ENCODE results near the gene TSPAN6. TPM values are rescaled to one million over a fixed set of nuclear protein-coding genes. Genes with fewer than 3 reads are reported as not detected.

Gene TSPAN6
- total RNA-seq, 1 experiment from 2014 or later, result 52.2 TPM

- no peak overlapping the region for H3K27ac ChIP-seq
- POLR2A ChIA-PET (ENCODE audit: unreplicated experiment), result no interaction called here
- H3K9me2 ChIP-seq (ENCODE audit: insufficient read depth), result no peaks in the 10 kb centered on the region
- no peaks in the 10 kb centered on the region for H4K20me1 ChIP-seq (ENCODE audit: insufficient read depth)
- no peak overlapping the region for H3K4me2 ChIP-seq
- intact Hi-C loops (cut with micrococcal nuclease; ENCODE audit: unreplicated experiment), result no loop called here
- no peak overlapping the region for H2AFZ ChIP-seq
- H3K4me3 ChIP-seq, result no peak overlapping the region
- no peaks in the 10 kb centered on the region for H3K36me3 ChIP-seq (ENCODE audit: low read depth)
- H3K27me3 ChIP-seq (ENCODE audit: insufficient read depth, low read depth), result no peaks in the 10 kb centered on the region
- no peaks in the 10 kb centered on the region for H3K9me3 ChIP-seq (ENCODE audit: insufficient read depth, low read depth)
- H3K4me1 ChIP-seq (replicated peaks; ENCODE audit: insufficient read depth), result no peaks in the 10 kb centered on the region
- no TSS peak for BruUV-seq (replicated peaks)
- CTCF ChIA-PET, result no interaction called here
- DNase-seq, result no peak
- no peaks in the 10 kb centered on the region for H3K79me2 ChIP-seq (ENCODE audit: low read depth)
- H3F3A ChIP-seq (ENCODE audit: insufficient read depth, low read depth), result no peaks in the 10 kb centered on the region
- TF ChIP-seq CTCF (conservative IDR thresholded peaks at IDR 0.05), result no peak
- no peak for TF ChIP-seq EZH2 (IDR thresholded peaks at IDR 0.05; ENCODE audit: low read depth)
Observed at GRCh38 chrX:100625985-100626491, 10.6 kb downstream of the TSPAN6 start.

- Histone ChIP-seq H4K20me1 (ENCODE audit: insufficient read depth) (no peaks in the 10 kb centered on the region), H3K9me2 (ENCODE audit: insufficient read depth) (no peaks in the 10 kb centered on the region), H3K27me3 (ENCODE audit: insufficient read depth, low read depth) (no peaks in the 10 kb centered on the region), H2AFZ (no peak overlapping the region), H3K27ac (no peak overlapping the region), H3K4me1 (replicated peaks; ENCODE audit: insufficient read depth) (no peaks in the 10 kb centered on the region), H3K4me2 (no peak overlapping the region), H3F3A (ENCODE audit: insufficient read depth, low read depth) (no peaks in the 10 kb centered on the region), H3K79me2 (ENCODE audit: low read depth) (no peaks in the 10 kb centered on the region), H3K36me3 (ENCODE audit: low read depth) (no peaks in the 10 kb centered on the region), H3K9me3 (ENCODE audit: insufficient read depth, low read depth) (no peaks in the 10 kb centered on the region), H3K4me3 (no peak overlapping the region)
- no peak for DNase-seq
- POLR2A ChIA-PET (ENCODE audit: unreplicated experiment), result no interaction called here
- TF ChIP-seq EZH2 (IDR thresholded peaks at IDR 0.05; ENCODE audit: low read depth) (no peak), CTCF (conservative IDR thresholded peaks at IDR 0.05) (no peak)
- BruUV-seq (replicated peaks), result no TSS peak
- intact Hi-C loops (cut with micrococcal nuclease; ENCODE audit: unreplicated experiment), result no loop called here
- CTCF ChIA-PET, result no interaction called here
Observed at GRCh38 chrX:100623001-100623400, 13.6 kb downstream of the TSPAN6 start.

- Histone ChIP-seq H2AFZ (no peak overlapping the region), H3K4me2 (0 out of 2 replicates have a peak overlapping the region, but pooled peaks have one; percentile 26), H4K20me1 (ENCODE audit: insufficient read depth) (no peaks in the 10 kb centered on the region), H3K4me1 (replicated peaks; ENCODE audit: insufficient read depth) (0 out of 2 replicates have a peak, but pooled peaks cover 8% of the 10 kb centered on the region), H3K4me3 (no peak overlapping the region), H3K27me3 (ENCODE audit: insufficient read depth, low read depth) (no peaks in the 10 kb centered on the region), H3K9me2 (ENCODE audit: insufficient read depth) (no peaks in the 10 kb centered on the region), H3K79me2 (ENCODE audit: low read depth) (no peaks in the 10 kb centered on the region), H3K9me3 (ENCODE audit: insufficient read depth, low read depth) (no peaks in the 10 kb centered on the region), H3K36me3 (ENCODE audit: low read depth) (no peaks in the 10 kb centered on the region), H3K27ac (no peak overlapping the region), H3F3A (ENCODE audit: insufficient read depth, low read depth) (no peaks in the 10 kb centered on the region)
- peak; percentile 25 to 71 for DNase-seq
- TF ChIP-seq EZH2 (IDR thresholded peaks at IDR 0.05; ENCODE audit: low read depth) (no peak), CTCF (conservative IDR thresholded peaks at IDR 0.05) (peak; percentile 67)
- ChIA-PET POLR2A (ENCODE audit: unreplicated experiment) (interaction anchor here (0.6 kb wide), 1 partner anchor 1003 kb away, joined by 4 read pairs; no protein-coding TSS in a partner anchor), CTCF (interaction anchor here (0.7 to 1.8 kb wide), 7 partner anchors 22 to 247 kb away, joined by 3 to 10 read pairs (median 4); partner anchors contain the start of gene TSPAN6)
- BruUV-seq (replicated peaks), result no TSS peak
- intact Hi-C loops (cut with micrococcal nuclease; ENCODE audit: unreplicated experiment), result loop anchor here (2.0 to 10.0 kb wide), 3 partner anchors 47 to 100 kb away; no protein-coding TSS in a partner anchor
Observed at GRCh38 chrX:100615005-100615404, 21.6 kb downstream of the TSPAN6 start.

All from PC-9 (cell line).